DND-41 (cell line): Measurements from ENCODE around the gene VCP.
A peak's percentile ranks its signal among the peaks of the same experiment; 100 is the strongest.

Source experiments
- ATAC-seq: fragments of 200-7000 bp; cut with Tn5 transposase; 3 replicates; pipeline ENCODE4 v1.9.1; 2021; ENCODE audit warnings: low read depth; ENCODE audit not compliant: insufficient read depth
- DNase-seq: peaks from one replicate; pipeline ENCODE4 v3.0.0-alpha.2; 2020
- H2AFZ ChIP-seq: 2 replicates; pipeline ENCODE4 v1.6.0; 2012; ENCODE audit warnings: low read depth, low read length
- H3K27ac ChIP-seq: 2 replicates; pipeline ENCODE4 v1.5.1; 2012; ENCODE audit warnings: low read length, inconsistent platforms
- H3K27me3 ChIP-seq: fragments of 200-600 bp; sonication (generic); 2 replicates; pipeline ENCODE4 v1.6.0; 2012; ENCODE audit warnings: low read length, mild to moderate bottlenecking, inconsistent platforms; ENCODE audit not compliant: insufficient read depth, poor library complexity
- H3K36me3 ChIP-seq: 2 replicates; pipeline ENCODE4 v1.5.1; 2012; ENCODE audit warnings: low read length, inconsistent platforms; ENCODE audit not compliant: insufficient read depth
- H3K4me1 ChIP-seq: 2 replicates; pipeline ENCODE4 v1.5.1; 2012; ENCODE audit warnings: mild to moderate bottlenecking, low read length; ENCODE audit not compliant: insufficient read depth
- H3K4me2 ChIP-seq: 2 replicates; pipeline ENCODE4 v1.6.0; 2012; ENCODE audit warnings: mild to moderate bottlenecking, moderate library complexity, low read length, inconsistent platforms; ENCODE audit not compliant: insufficient read depth
- H3K4me3 ChIP-seq, 2 experiments: fragments of 200-600 bp in 1 of 2; shearing (Covaris generic) in 1 of 2; 2 replicates each; pipeline ENCODE4 v1.5.1; 2012 to 2016; ENCODE audit warnings: inconsistent platforms in 2 of 2, low read length in 2 of 2, mild to moderate bottlenecking in 2 of 2, low read depth in 1 of 2, moderate library complexity in 1 of 2
- H3K79me2 ChIP-seq: 2 replicates; pipeline ENCODE4 v1.6.0; 2012; ENCODE audit warnings: low read length, inconsistent platforms; ENCODE audit not compliant: insufficient read depth
- H3K9ac ChIP-seq: 2 replicates; pipeline ENCODE4 v1.6.0; 2012; ENCODE audit warnings: low read depth, mild to moderate bottlenecking, inconsistent platforms, low read length, moderate library complexity
- H3K9me3 ChIP-seq: 2 replicates; pipeline ENCODE4 v1.5.1; 2012; ENCODE audit warnings: low read length, moderate library complexity, mild to moderate bottlenecking, inconsistent platforms; ENCODE audit not compliant: insufficient read depth, severe bottlenecking
- H4K20me1 ChIP-seq: 2 replicates; pipeline ENCODE4 v1.6.0; 2012; ENCODE audit warnings: low read length; ENCODE audit not compliant: insufficient read depth
- CTCF ChIP-seq: IDR thresholded peaks from 2 replicates; pipeline ENCODE4 v1.5.1; 2012; ENCODE audit warnings: borderline replicate concordance, low read length, moderate library complexity, mild to moderate bottlenecking; ENCODE audit not compliant: poor library complexity, severe bottlenecking; ENCODE audit errors: extremely low read depth
- EZH2 ChIP-seq: IDR thresholded peaks from 3 replicates; pipeline ENCODE4 v1.6.1; 2012; ENCODE audit warnings: borderline replicate concordance, low read depth, mild to moderate bottlenecking, moderate library complexity, low read length, inconsistent platforms; ENCODE audit not compliant: severe bottlenecking

Gene VCP

GRCh38 chr9:35051069-35051967 is 21.1 kb downstream of the VCP start:
- Histone ChIP-seq H2AFZ (no peak overlapping the region), H3K4me2 (no peak overlapping the region), H3K79me2 (no peaks in the 10 kb centered on the region), H3K9me3 (no peaks in the 10 kb centered on the region), H3K4me1 (no peaks in the 10 kb centered on the region), H3K4me3 (no peak overlapping the region), H4K20me1 (no peaks in the 10 kb centered on the region), H3K27me3 (no peaks in the 10 kb centered on the region), H3K36me3 (peaks cover 40% of the 10 kb centered on the region), H3K27ac (no peak overlapping the region), H3K9ac (no peak overlapping the region)
- peak; percentile 55 for DNase-seq
- TF ChIP-seq EZH2 (no peak), CTCF (peak; percentile 65)
- peak; percentile 78 for ATAC-seq

- no peak overlapping the region for H3K4me2 ChIP-seq
- no peaks in the 10 kb centered on the region for H3K79me2 ChIP-seq
- H4K20me1 ChIP-seq, result no peaks in the 10 kb centered on the region; the same call in 1 of the 2 replicates
- no peak for DNase-seq
- no peak overlapping the region for H2AFZ ChIP-seq
- TF ChIP-seq EZH2, result no peak
- TF ChIP-seq CTCF, result no peak
- no peak overlapping the region for H3K9ac ChIP-seq
- H3K27me3 ChIP-seq, result no peaks in the 10 kb centered on the region
- no peak overlapping the region for H3K4me3 ChIP-seq
- H3K36me3 ChIP-seq, result peaks cover 19% of the 10 kb centered on the region; the same call in 1 of the 2 replicates
- no peak overlapping the region for H3K27ac ChIP-seq
- no peaks in the 10 kb centered on the region for H3K4me1 ChIP-seq
- no peak for ATAC-seq
- H3K9me3 ChIP-seq, result no peaks in the 10 kb centered on the region
Observed at GRCh38 chr9:35048511-35048910, 23.9 kb downstream of the VCP start.

DNA sequence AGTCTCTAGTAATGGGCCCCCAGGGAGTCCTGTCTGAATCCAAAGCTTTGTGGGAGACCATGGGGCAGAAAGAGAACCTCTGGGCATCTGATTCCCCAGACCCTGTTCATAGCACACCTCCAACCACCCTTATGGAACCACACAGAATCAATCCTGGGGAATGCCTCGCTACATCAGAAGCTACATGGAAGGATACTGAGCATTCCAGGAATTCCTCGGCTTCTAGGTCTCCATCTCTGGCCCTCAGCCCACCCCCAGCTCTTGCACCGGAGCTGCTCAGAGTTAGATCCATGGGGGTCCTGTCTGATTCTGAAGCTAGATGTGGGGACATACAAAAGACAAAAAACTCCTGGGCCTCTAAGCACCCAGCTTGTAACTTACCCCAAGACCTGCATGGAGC is 28.4 kb downstream of the VCP start:
- no peak overlapping the region for H3K27ac ChIP-seq

More for the DNA sequence above, 28.4 kb downstream of the VCP start:
- TF ChIP-seq EZH2 (no peak), CTCF (no peak)
- H4K20me1 ChIP-seq, result no peaks in the 10 kb centered on the region; the same call in 1 of the 2 replicates
- no peaks in the 10 kb centered on the region for H3K9me3 ChIP-seq
- no peaks in the 10 kb centered on the region for H3K27me3 ChIP-seq
- H3K36me3 ChIP-seq, result peaks cover 6% of the 10 kb centered on the region; the same call in 1 of the 2 replicates
- no peak overlapping the region for H3K4me2 ChIP-seq
- H3K4me1 ChIP-seq, result no peaks in the 10 kb centered on the region
- DNase-seq, result no peak
- H2AFZ ChIP-seq, result no peak overlapping the region
- no peak overlapping the region for H3K4me3 ChIP-seq
- H3K9ac ChIP-seq, result no peak overlapping the region
- no peak for ATAC-seq
- no peaks in the 10 kb centered on the region for H3K79me2 ChIP-seq
